Right atrium auricular region (tissue), 2 donors: Measurements from ENCODE around the gene MYO18B. TPM values are rescaled to one million over a fixed set of nuclear protein-coding genes. Genes with fewer than 3 reads are reported as not detected.

Experiments
- DNase-seq: peaks from one replicate; pipeline ENCODE4 v3.0.0-alpha.2; 2019; ENCODE audit warnings: low spot score
- H3K27ac ChIP-seq, 2 donors: fragments of 200-600 bp; sonication (generic); 1 replicate in 1 of 2; 2 replicates in 1 of 2; pipeline ENCODE4 v1.5.1; 2016 to 2019
- H3K27me3 ChIP-seq, 2 donors: fragments of 200-600 bp; sonication (generic); one replicate each; pipeline versions ENCODE4 v1.5.1 to v1.6.0; 2017 to 2019
- H3K36me3 ChIP-seq: fragments of 200-600 bp; sonication (generic); one replicate; pipeline ENCODE4 v1.5.1; 2016
- H3K4me1 ChIP-seq, 2 donors: fragments of 200-600 bp; sonication (generic); one replicate each; pipeline versions ENCODE4 v1.5.1 to v1.6.0; 2017 to 2019
- H3K4me3 ChIP-seq, 2 donors: fragments of 200-600 bp; sonication (generic); 1 replicate in 1 of 2; 2 replicates in 1 of 2; pipeline ENCODE4 v1.5.1; 2017 to 2019; ENCODE audit warnings: mild to moderate bottlenecking in 1 of 2, moderate library complexity in 1 of 2
- H3K9me3 ChIP-seq, 2 donors: fragments of 200-600 bp; sonication (generic); one replicate each; pipeline ENCODE4 v1.5.1; 2019
- CTCF ChIP-seq, 2 donors: fragments of 200-600 bp; sonication (generic); IDR thresholded peaks; one replicate each; pipeline ENCODE4 v1.5.1; 2019; ENCODE audit warnings: antibody characterized with exemption in 2 of 2
- total RNA-seq, 2 donors: library from RNA; depleted of rRNA; stranded (reverse); fragments of >200 nt; gene quantifications; one replicate each; pipeline ENCODE4 v1.1.0, GENCODE V29; 2016

Gene MYO18B
- total RNA-seq, 2 donors from 2014 or later: 119 to 247 TPM

- Histone ChIP-seq H3K27ac (no peak overlapping the region), H3K4me1 (no peaks in the 10 kb centered on the region), H3K36me3 (peaks cover 31% of the 10 kb centered on the region), H3K9me3 (no peaks in the 10 kb centered on the region), H3K27me3 (no peaks in the 10 kb centered on the region), H3K4me3 (no peak overlapping the region)
- DNase-seq: no peak
- TF ChIP-seq CTCF (IDR thresholded peaks at IDR 0.05): no peak
These were observed 262.5 kb downstream of the MYO18B start for GRCh38 chr22:26004477-26004876.

- no peak for TF ChIP-seq CTCF (IDR thresholded peaks at IDR 0.05)
- H3K27me3 ChIP-seq: no peaks in the 10 kb centered on the region
- H3K4me1 ChIP-seq: no peaks in the 10 kb centered on the region
- DNase-seq: no peak
- peaks cover 15% of the 10 kb centered on the region for H3K36me3 ChIP-seq
- H3K27ac ChIP-seq: no peak overlapping the region
- no peak overlapping the region for H3K4me3 ChIP-seq
- no peaks in the 10 kb centered on the region for H3K9me3 ChIP-seq
These were observed 266.6 kb downstream of the MYO18B start for GRCh38 chr22:26008587-26008986.

GRCh38 chr22:26016916-26017315 lies 274.9 kb downstream of the MYO18B start:
- no peaks in the 10 kb centered on the region for H3K27me3 ChIP-seq
- DNase-seq: no peak
- H3K9me3 ChIP-seq: no peaks in the 10 kb centered on the region
- no peak for TF ChIP-seq CTCF (IDR thresholded peaks at IDR 0.05)
- H3K36me3 ChIP-seq: peaks cover 21% of the 10 kb centered on the region
- no peaks in the 10 kb centered on the region for H3K4me1 ChIP-seq
- H3K27ac ChIP-seq: no peak overlapping the region
- no peak overlapping the region for H3K4me3 ChIP-seq

- H3K36me3 ChIP-seq: peaks cover 31% of the 10 kb centered on the region
- no peaks in the 10 kb centered on the region for H3K27me3 ChIP-seq
- TF ChIP-seq CTCF (IDR thresholded peaks at IDR 0.05): no peak
- no peaks in the 10 kb centered on the region for H3K4me1 ChIP-seq
- no peak overlapping the region for H3K27ac ChIP-seq
- H3K4me3 ChIP-seq: no peak overlapping the region
- no peaks in the 10 kb centered on the region for H3K9me3 ChIP-seq
- no peak for DNase-seq
These were observed 275.9 kb downstream of the MYO18B start for GRCh38 chr22:26017932-26018331.

GRCh38 chr22:26019596-26019995 lies 277.6 kb downstream of the MYO18B start:
- Histone ChIP-seq H3K36me3 (peaks cover 47% of the 10 kb centered on the region), H3K4me3 (no peak overlapping the region), H3K27ac (no peak overlapping the region), H3K27me3 (no peaks in the 10 kb centered on the region), H3K9me3 (no peaks in the 10 kb centered on the region), H3K4me1 (no peaks in the 10 kb centered on the region)
- DNase-seq: no peak
- no peak for TF ChIP-seq CTCF (IDR thresholded peaks at IDR 0.05)

GRCh38 chr22:26021516-26021915 lies 279.5 kb downstream of the MYO18B start:
- Histone ChIP-seq H3K9me3 (no peaks in the 10 kb centered on the region), H3K36me3 (peaks cover 43% of the 10 kb centered on the region), H3K4me3 (no peak overlapping the region), H3K4me1 (no peaks in the 10 kb centered on the region), H3K27me3 (no peaks in the 10 kb centered on the region), H3K27ac (no peak overlapping the region)
- no peak for TF ChIP-seq CTCF (IDR thresholded peaks at IDR 0.05)
- no peak for DNase-seq
